H1 (cell line): Measurements from ENCODE around the gene ABCA6. TPM values are rescaled to one million over a fixed set of nuclear protein-coding genes. Genes with fewer than 3 reads are reported as not detected.

Experiments
- CTCF ChIA-PET: fragments of 300-600 bp; sonication (Branson Sonifier 250); formaldehyde crosslinking; loops from one replicate; lab custom pipeline; 2021; ENCODE audit not compliant: partially characterized antibody; lab: Charles Lee
- POLR2A ChIA-PET: fragments of 300-600 bp; sonication (Branson Sonifier 250); formaldehyde crosslinking; loops from one replicate; lab custom pipeline; 2021; ENCODE audit warnings: inconsistent platforms; ENCODE audit not compliant: partially characterized antibody; lab: Charles Lee
- DNase-seq, 2 experiments: peaks; one replicate each; pipeline versions ENCODE4 v3.0.0 to v3.0.0-alpha.2; 2010 to 2022; ENCODE audit warnings: low spot score in 2 of 2, low read depth in 1 of 2, mixed read lengths in 1 of 2
- FAIRE-seq: peaks from 2 replicates; lab custom pipeline; 2011; peaks lifted over from hg19 to GRCh38; lab: Jason Lieb, UNC
- H2AFZ ChIP-seq: 2 replicates; pipeline ENCODE4 v1.8.1; 2012; ENCODE audit warnings: low read length, inconsistent platforms
- H2AK5ac ChIP-seq: 2 replicates; pipeline ENCODE4 v1.6.1; 2013; ENCODE audit warnings: low read depth, low read length
- H2BK120ac ChIP-seq: replicated peaks from 2 replicates; pipeline ENCODE3; 2013; ENCODE audit warnings: low read depth, low read length, inconsistent platforms
- H2BK12ac ChIP-seq: 2 replicates; pipeline ENCODE4 v1.6.1; 2013; ENCODE audit warnings: low read depth, low read length
- H2BK15ac ChIP-seq: 2 replicates; pipeline ENCODE4 v1.6.1; 2013; ENCODE audit warnings: low read length
- H2BK20ac ChIP-seq: 2 replicates; pipeline ENCODE4 v1.6.1; 2013; ENCODE audit warnings: low read length
- H2BK5ac ChIP-seq: 2 replicates; pipeline ENCODE4 v1.6.1; 2013; ENCODE audit warnings: low read depth, low read length
- H3K14ac ChIP-seq: 2 replicates; pipeline ENCODE4 v1.6.1; 2013; ENCODE audit warnings: inconsistent platforms; ENCODE audit not compliant: insufficient read length
- H3K18ac ChIP-seq: 2 replicates; pipeline ENCODE4 v1.6.1; 2013; ENCODE audit warnings: low read length; ENCODE audit errors: extremely low read depth
- H3K23ac ChIP-seq: 2 replicates; pipeline ENCODE4 v1.6.1; 2013; ENCODE audit warnings: inconsistent platforms; ENCODE audit not compliant: insufficient read length
- H3K23me2 ChIP-seq: 2 replicates; pipeline ENCODE4 v1.6.1; 2013; ENCODE audit warnings: low read depth, low read length
- H3K27ac ChIP-seq: 2 replicates; pipeline ENCODE4 v1.6.1; 2011; ENCODE audit warnings: low read depth, low read length, inconsistent platforms
- H3K27me3 ChIP-seq, 4 experiments: replicated peaks in 1 of 4; 1 replicate in 1 of 4; 2 replicates in 3 of 4; pipeline versions ENCODE4 v1.6.1 to v1.8.1; 2011 to 2013; ENCODE audit warnings: low read length in 3 of 4, mild to moderate bottlenecking in 3 of 4, inconsistent platforms in 2 of 4, mixed read lengths in 2 of 4, moderate library complexity in 1 of 4; ENCODE audit not compliant: control insufficient read depth in 3 of 4, insufficient read depth in 3 of 4; ENCODE audit errors: extremely low read depth in 1 of 4
- H3K36me3 ChIP-seq, 4 experiments: 2 replicates each; pipeline versions ENCODE4 v1.6.1 to v1.8.1; 2011 to 2013; ENCODE audit warnings: mild to moderate bottlenecking in 4 of 4, low read length in 3 of 4, moderate library complexity in 2 of 4, control low read depth in 1 of 4, inconsistent platforms in 1 of 4; ENCODE audit not compliant: insufficient read depth in 4 of 4, control insufficient read depth in 2 of 4
- H3K4ac ChIP-seq: replicated peaks from 2 replicates; pipeline ENCODE3; 2013; ENCODE audit warnings: low read length, low read depth, mixed read lengths, inconsistent platforms; ENCODE audit not compliant: insufficient read length
- H3K4me1 ChIP-seq, 4 experiments: replicated peaks in 1 of 4; 1 replicate in 1 of 4; 2 replicates in 3 of 4; pipeline versions ENCODE4 v1.6.1 to v1.8.1; 2011 to 2013; ENCODE audit warnings: low read length in 3 of 4, inconsistent platforms in 2 of 4, mixed read lengths in 1 of 4; ENCODE audit not compliant: insufficient read depth in 4 of 4, control insufficient read depth in 3 of 4
- H3K4me2 ChIP-seq, 2 experiments: 2 replicates each; pipeline versions ENCODE4 v1.6.1 to v1.8.1; 2011 to 2013; ENCODE audit warnings: low read depth in 2 of 2, low read length in 2 of 2, control low read depth in 1 of 2, inconsistent platforms in 1 of 2, mild to moderate bottlenecking in 1 of 2; ENCODE audit not compliant: insufficient read depth in 1 of 2
- H3K4me3 ChIP-seq, 4 experiments: fragments of 200-600, 300-600 bp in 1 of 4; sonication (generic), shearing (Covaris generic), sonication (Bioruptor Twin) in 1 of 4; 2 replicates each; pipeline versions ENCODE4 v1.5.1 to v1.8.1; 2011 to 2016; ENCODE audit warnings: low read length in 4 of 4, low read depth in 3 of 4, control low read depth in 2 of 4, inconsistent platforms in 2 of 4, mild to moderate bottlenecking in 2 of 4, mixed read lengths in 1 of 4, moderate library complexity in 1 of 4; ENCODE audit not compliant: insufficient read depth in 2 of 4; ENCODE audit errors: extremely low read depth in 1 of 4
- H3K56ac ChIP-seq: replicated peaks from 2 replicates; pipeline ENCODE3; 2013; ENCODE audit warnings: low read depth, mild to moderate bottlenecking, mixed read lengths, low read length, inconsistent platforms; ENCODE audit not compliant: insufficient read length
- H3K79me1 ChIP-seq: 2 replicates; pipeline ENCODE4 v1.6.1; 2013; ENCODE audit warnings: low read depth, low read length, control low read depth
- H3K79me2 ChIP-seq, 2 experiments: 2 replicates each; pipeline versions ENCODE4 v1.6.1 to v1.8.1; 2012 to 2013; ENCODE audit warnings: low read length in 2 of 2, mild to moderate bottlenecking in 2 of 2, inconsistent platforms in 1 of 2; ENCODE audit not compliant: insufficient read depth in 2 of 2, control insufficient read depth in 1 of 2
- H3K9ac ChIP-seq, 4 experiments: replicated peaks in 1 of 4; 1 replicate in 1 of 4; 2 replicates in 3 of 4; pipeline versions ENCODE4 v1.6.1 to v1.8.1; 2011 to 2013; ENCODE audit warnings: low read depth in 3 of 4, low read length in 3 of 4, control low read depth in 2 of 4, mild to moderate bottlenecking in 2 of 4, moderate library complexity in 2 of 4, inconsistent platforms in 1 of 4; ENCODE audit errors: extremely low read depth in 1 of 4
- H3K9me3 ChIP-seq, 2 experiments: 2 replicates each; pipeline versions ENCODE4 v1.6.1 to v1.8.1; 2012 to 2013; ENCODE audit warnings: mild to moderate bottlenecking in 2 of 2, moderate library complexity in 2 of 2, control low read depth in 1 of 2, inconsistent platforms in 1 of 2, low read depth in 1 of 2, low read length in 1 of 2, mixed read lengths in 1 of 2; ENCODE audit not compliant: insufficient read depth in 2 of 2
- H4K20me1 ChIP-seq, 2 experiments: replicated peaks in 1 of 2; 2 replicates each; pipeline versions ENCODE3 to v1.8.1; 2011 to 2013; ENCODE audit warnings: inconsistent platforms in 2 of 2, low read length in 2 of 2, mild to moderate bottlenecking in 1 of 2; ENCODE audit not compliant: insufficient read depth in 2 of 2, control insufficient read depth in 1 of 2
- H4K5ac ChIP-seq: 2 replicates; pipeline ENCODE4 v1.6.1; 2013; ENCODE audit warnings: low read length, low read depth, mixed read lengths, inconsistent platforms; ENCODE audit not compliant: insufficient read length
- H4K8ac ChIP-seq: 2 replicates; pipeline ENCODE4 v1.8.0; 2013; ENCODE audit warnings: mild to moderate bottlenecking, moderate library complexity, low read length, inconsistent platforms; ENCODE audit not compliant: insufficient read depth; ENCODE audit errors: extremely low read depth
- H4K91ac ChIP-seq: replicated peaks from 2 replicates; pipeline ENCODE3; 2013; ENCODE audit warnings: low read length, mixed read lengths, inconsistent platforms; ENCODE audit not compliant: insufficient read length
- KDM5A ChIP-seq: fragments of 200-600 bp; IDR thresholded peaks from 2 replicates; pipeline ENCODE4 v1.7.1; 2012; ENCODE audit warnings: mild to moderate bottlenecking, low read length, inconsistent platforms, mixed read lengths
- WGBS, 2 experiments: shearing (Covaris generic) in 1 of 2; methylation state at CpG; one replicate each; pipeline versions ENCODE4 v1.1.6 to v1.1.7; 2013 to 2015; ENCODE audit warnings: low lambda C conversion rate in 2 of 2, mixed read lengths in 2 of 2, inconsistent platforms in 1 of 2, low coverage in 1 of 2, missing lambda C conversion rate in 1 of 2; ENCODE audit not compliant: insufficient replicate concordance in 2 of 2, insufficient coverage in 1 of 2, insufficient read length in 1 of 2; ENCODE audit errors: extremely low coverage in 1 of 2, missing lambda C conversion rate in 1 of 2; 5-methylcytosine and 5-hydroxymethylcytosine counted together
- polyA plus RNA-seq, 7 experiments: library from polyadenylated mRNA; depleted of rRNA in 3 of 7; stranded (reverse) in 5 of 7; unstranded in 2 of 7; fragments of >200 nt in 5 of 7; fragments of 200-250 nt in 2 of 7; gene quantifications; 1 replicate in 5 of 7; 2 replicates in 1 of 7; 4 replicates in 1 of 7; pipeline versions ENCODE4 v1.2.1 to v1.2.3, GENCODE V29; 2011 to 2013; ENCODE audit warnings: missing spikeins in 2 of 7, mixed read lengths in 2 of 7
- total RNA-seq: library from RNA; stranded (reverse); fragmentation: NEBNext Ultra II Directional; extraction: Animal tissue kit (Norgen Biotek cat#: 25700); gene quantifications from 2 replicates; pipeline ENCODE4 v1.2.1, GENCODE V29; 2021

ABCA6 gene
- total and polyA plus RNA-seq, 2 of the 8 experiments (the other 6 are each of a cell fraction or from before 2014, with no cell fraction given): not detected

- no peak overlapping the region for H4K8ac ChIP-seq
- CTCF ChIA-PET: no interaction called here
- H3K23ac ChIP-seq: no peak overlapping the region
- no peaks in the 10 kb centered on the region; a peak in 1 of 8 replicates for H3K36me3 ChIP-seq
- no peaks in the 10 kb centered on the region for H3K27me3 ChIP-seq
- no peak overlapping the region for H4K91ac ChIP-seq
- H2AFZ ChIP-seq: no peak overlapping the region
- no peak for DNase-seq
- no peak overlapping the region for H3K14ac ChIP-seq
- H3K79me2 ChIP-seq: no peaks in the 10 kb centered on the region
- 78% methylated on average over 6 of the region's 6 CpGs; no CpG with 5 or more reads in 1 of the 2 experiments for WGBS, 2 experiments
- no peaks in the 10 kb centered on the region for H3K23me2 ChIP-seq
- TF ChIP-seq KDM5A: no peak
- TF ChIP-seq, all 59 proteins: peak for 0
- H3K27ac ChIP-seq: no peak overlapping the region
- no peak overlapping the region for H2AK5ac ChIP-seq
- no peaks in the 10 kb centered on the region for H3K79me1 ChIP-seq
- no peak overlapping the region for H2BK15ac ChIP-seq
- FAIRE-seq: no peak
- no peaks in the 10 kb centered on the region for H3K4me1 ChIP-seq
- H2BK5ac ChIP-seq: no peak overlapping the region
- no peak overlapping the region for H3K18ac ChIP-seq
- H3K56ac ChIP-seq: no peak overlapping the region
- POLR2A ChIA-PET: no interaction called here
- no peak overlapping the region for H2BK12ac ChIP-seq
- no peak overlapping the region for H4K5ac ChIP-seq
- H3K4ac ChIP-seq: no peak overlapping the region
- H3K4me2 ChIP-seq: no peak overlapping the region
- H3K9me3 ChIP-seq: no peaks in the 10 kb centered on the region
- no peak overlapping the region for H2BK120ac ChIP-seq
- no peak overlapping the region for H2BK20ac ChIP-seq
- no peak overlapping the region for H3K9ac ChIP-seq
- no peaks in the 10 kb centered on the region for H4K20me1 ChIP-seq
- H3K4me3 ChIP-seq: no peak overlapping the region
Measured at GRCh38 chr17:69130627-69131296, 10.9 kb downstream of the ABCA6 start.
